ENCODE measurements around the gene ZFR. TPM values are rescaled to one million over a fixed set of nuclear protein-coding genes. Genes with fewer than 3 reads are reported as not detected.

The ZFR gene
- total and polyA plus RNA-seq, 2 experiments from 2014 or later, result 103 to 124 TPM

DNA sequence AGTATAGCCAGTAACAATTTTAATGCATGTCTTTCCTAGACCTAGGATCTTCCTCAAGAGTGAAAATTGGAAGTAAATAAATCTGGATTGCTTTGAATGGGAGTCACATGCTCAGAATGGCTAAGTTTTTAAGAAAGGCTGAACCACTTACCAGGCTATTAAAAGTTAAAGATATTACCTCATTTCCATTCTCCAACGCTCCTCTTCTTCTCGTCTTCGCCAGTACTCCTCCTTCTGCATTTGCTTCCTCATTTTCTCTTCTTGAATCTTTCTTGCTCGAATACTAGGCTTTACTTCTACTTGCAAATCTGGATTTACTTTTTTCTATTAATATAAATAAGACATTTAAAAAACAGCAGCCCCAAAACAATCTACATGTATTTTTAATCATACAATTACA is 49.6 kb downstream of the ZFR start:
- Histone ChIP-seq H3K9me2 (ENCODE audit: insufficient read depth) (no peaks in the 10 kb centered on the region), H4K20me1 (ENCODE audit: insufficient read depth) (no peaks in the 10 kb centered on the region), H3K9ac (no peak overlapping the region), H3K9me3 (ENCODE audit: low read depth) (no peaks in the 10 kb centered on the region), H3K79me2 (ENCODE audit: insufficient read depth) (peaks cover 20% of the 10 kb centered on the region), H3K36me3 (ENCODE audit: low read depth) (peaks cover 66% of the 10 kb centered on the region), H2AFZ (no peak overlapping the region), H3K27ac (no peak overlapping the region), H3K27me3 (replicated peaks; ENCODE audit: insufficient read depth) (no peaks in the 10 kb centered on the region), H3K4me1 (ENCODE audit: insufficient read depth) (peaks cover 15% of the 10 kb centered on the region), H3K4me3 (no peak overlapping the region), H3F3A (ENCODE audit: insufficient read depth) (peaks cover 39% of the 10 kb centered on the region), H3K4me2 (ENCODE audit: unreplicated experiment) (no peak overlapping the region)
- WGBS, 2 experiments (ENCODE audit: low coverage in 1 of 2, low lambda C conversion rate in 2 of 2, missing lambda C conversion rate in 2 of 2), result 83 to 86% methylated on average over 4 of the region's 4 CpGs
- no peak for DNase-seq
- TF ChIP-seq EZH2 (IDR thresholded peaks at IDR 0.05; ENCODE audit: insufficient read depth, poor library complexity, severe bottlenecking) (no peak), EZH2phosphoT487 (IDR thresholded peaks at IDR 0.05; ENCODE audit: insufficient read depth, low read depth) (no peak)
- in situ Hi-C loops (cut with MboI), result no loop called here

DNA sequence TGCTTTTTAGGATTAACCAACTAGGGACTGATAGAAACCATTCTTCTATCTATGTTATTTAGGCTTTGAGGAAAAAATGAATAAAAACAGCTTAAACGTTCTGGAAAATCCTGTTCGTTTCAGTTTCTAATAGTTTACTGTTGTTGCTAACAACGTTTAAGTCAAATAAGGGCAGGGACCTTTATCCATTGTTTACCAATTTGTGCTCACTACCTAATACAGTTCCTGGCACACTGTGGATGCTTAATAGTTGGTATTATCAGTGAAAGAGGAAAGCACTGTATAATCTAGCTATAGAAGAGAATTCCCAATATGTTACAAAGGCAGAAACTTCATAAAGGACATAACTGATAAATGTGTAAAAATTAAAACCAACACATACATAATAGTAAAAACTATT is 52.5 kb downstream of the ZFR start:
- H3K9me2 ChIP-seq (ENCODE audit: insufficient read depth), result no peaks in the 10 kb centered on the region
- H3K4me2 ChIP-seq (ENCODE audit: unreplicated experiment), result no peak overlapping the region
- no peak overlapping the region for H3K9ac ChIP-seq
- WGBS, 2 experiments (ENCODE audit: low coverage in 1 of 2, low lambda C conversion rate in 2 of 2, missing lambda C conversion rate in 2 of 2), result 44 to 56% methylated on average over 3 of the region's 3 CpGs
- H3K9me3 ChIP-seq (ENCODE audit: low read depth), result no peaks in the 10 kb centered on the region
- H3K79me2 ChIP-seq (ENCODE audit: insufficient read depth), result peaks cover 45% of the 10 kb centered on the region
- no peaks in the 10 kb centered on the region for H3K27me3 ChIP-seq (replicated peaks; ENCODE audit: insufficient read depth)
- TF ChIP-seq EZH2 (IDR thresholded peaks at IDR 0.05; ENCODE audit: insufficient read depth, poor library complexity, severe bottlenecking) (no peak), EZH2phosphoT487 (IDR thresholded peaks at IDR 0.05; ENCODE audit: insufficient read depth, low read depth) (no peak)
- peaks cover 57% of the 10 kb centered on the region for H3F3A ChIP-seq (ENCODE audit: insufficient read depth)
- H4K20me1 ChIP-seq (ENCODE audit: insufficient read depth), result no peaks in the 10 kb centered on the region
- H3K27ac ChIP-seq, result peak overlapping the region; percentile 97
- peaks cover 66% of the 10 kb centered on the region for H3K36me3 ChIP-seq (ENCODE audit: low read depth)
- DNase-seq, result peak; percentile 2
- peaks cover 35% of the 10 kb centered on the region for H3K4me1 ChIP-seq (ENCODE audit: insufficient read depth)
- in situ Hi-C loops (cut with MboI), result no loop called here
- no peak overlapping the region for H3K4me3 ChIP-seq
- no peak overlapping the region for H2AFZ ChIP-seq

DNA sequence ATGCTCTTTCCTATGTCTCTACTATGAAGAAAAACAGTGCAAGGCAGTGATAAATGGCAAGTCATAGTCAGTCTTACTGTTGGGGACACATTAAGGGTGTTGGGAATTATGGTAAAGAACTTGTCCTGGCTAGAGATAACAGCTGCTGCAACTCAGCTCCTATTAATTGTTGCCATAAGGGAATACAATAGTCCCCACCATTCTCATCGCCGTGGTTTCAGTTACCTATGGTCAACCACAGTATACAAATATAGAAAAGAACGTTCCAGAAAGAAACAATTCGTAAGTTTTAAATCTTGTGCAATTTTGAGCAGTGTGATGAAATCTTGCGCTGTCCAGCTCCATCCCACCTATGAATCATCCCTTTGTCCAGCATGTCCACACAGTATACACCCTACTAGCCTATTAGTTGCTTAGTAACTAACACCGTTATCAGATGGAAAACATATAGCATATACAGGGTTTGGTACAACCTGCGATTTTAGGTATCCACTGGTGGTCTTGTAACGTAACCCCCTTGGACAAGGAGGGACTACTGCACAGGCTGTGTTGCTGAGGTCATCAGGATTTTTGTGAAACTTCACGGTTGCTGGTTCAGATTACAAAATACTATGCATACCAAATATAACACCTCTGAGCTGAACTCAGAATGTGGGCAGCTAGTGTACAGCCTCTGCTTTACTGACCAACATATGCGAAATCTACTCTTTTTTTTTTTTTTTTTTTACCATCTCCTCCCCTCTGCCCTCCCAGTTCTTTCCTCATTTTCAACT is 53.5 kb downstream of the ZFR start:
- WGBS, 2 experiments (ENCODE audit: low coverage in 1 of 2, low lambda C conversion rate in 2 of 2, missing lambda C conversion rate in 2 of 2), result 55 to 59% methylated on average over 10 of the region's 10 CpGs
- Histone ChIP-seq H3K27me3 (replicated peaks; ENCODE audit: insufficient read depth) (no peaks in the 10 kb centered on the region), H3K9ac (peak overlapping the region; percentile 73), H3K4me1 (ENCODE audit: insufficient read depth) (peaks cover 39% of the 10 kb centered on the region), H3K9me3 (ENCODE audit: low read depth) (no peaks in the 10 kb centered on the region), H3K4me3 (no peak overlapping the region), H3K79me2 (ENCODE audit: insufficient read depth) (peaks cover 52% of the 10 kb centered on the region), H3K36me3 (ENCODE audit: low read depth) (peaks cover 67% of the 10 kb centered on the region), H3F3A (ENCODE audit: insufficient read depth) (peaks cover 58% of the 10 kb centered on the region), H3K4me2 (ENCODE audit: unreplicated experiment) (peak overlapping the region; percentile 54), H3K27ac (peak overlapping the region; percentile 97), H3K9me2 (ENCODE audit: insufficient read depth) (no peaks in the 10 kb centered on the region), H2AFZ (no peak overlapping the region), H4K20me1 (ENCODE audit: insufficient read depth) (no peaks in the 10 kb centered on the region)
- in situ Hi-C loops (cut with MboI), result no loop called here
- no peak for TF ChIP-seq EZH2phosphoT487 (IDR thresholded peaks at IDR 0.05; ENCODE audit: insufficient read depth, low read depth)
- no peak for TF ChIP-seq EZH2 (IDR thresholded peaks at IDR 0.05; ENCODE audit: insufficient read depth, poor library complexity, severe bottlenecking)
- DNase-seq, result peak; percentile 92

DNA sequence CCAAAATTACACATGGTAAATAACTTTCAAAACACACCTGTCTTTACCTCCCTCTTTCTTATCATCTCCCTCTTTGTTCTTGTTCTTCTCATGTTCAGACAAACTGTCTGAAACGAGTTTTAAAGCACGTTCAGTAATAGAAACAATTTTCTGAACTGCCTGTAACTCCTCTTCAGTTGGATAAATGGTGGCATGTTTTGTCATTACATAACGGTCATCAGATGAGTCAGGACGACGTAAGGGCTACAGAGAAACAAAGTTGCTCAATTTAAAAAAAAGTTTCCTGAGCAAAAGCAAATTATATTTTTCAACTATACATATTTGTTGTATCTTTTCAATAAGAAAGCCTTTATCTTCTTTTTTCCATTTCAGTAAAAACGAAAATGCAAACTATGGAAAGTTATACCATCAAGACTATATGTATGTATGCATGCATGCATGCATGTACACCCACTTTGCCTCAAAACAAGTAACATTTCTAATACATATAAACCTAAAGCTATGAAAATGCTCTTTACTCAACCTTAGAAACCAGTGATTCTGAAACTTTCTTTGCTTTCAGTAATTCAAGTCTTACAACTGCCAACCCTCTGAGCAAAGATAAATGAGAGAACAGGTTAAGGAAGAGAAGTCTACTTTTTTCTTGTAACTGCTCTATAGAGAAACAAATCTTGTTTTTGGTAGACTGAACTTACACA is 56.0 kb downstream of the ZFR start:
- Histone ChIP-seq H3K27me3 (replicated peaks; ENCODE audit: insufficient read depth) (no peaks in the 10 kb centered on the region), H4K20me1 (ENCODE audit: insufficient read depth) (no peaks in the 10 kb centered on the region), H3K9me3 (ENCODE audit: low read depth) (no peaks in the 10 kb centered on the region), H3K9ac (peak overlapping the region; percentile 33), H3K4me1 (ENCODE audit: insufficient read depth) (peaks cover 39% of the 10 kb centered on the region), H3K4me2 (ENCODE audit: unreplicated experiment) (peak overlapping the region; percentile 57), H3K79me2 (ENCODE audit: insufficient read depth) (peaks cover 66% of the 10 kb centered on the region), H2AFZ (no peak overlapping the region), H3F3A (ENCODE audit: insufficient read depth) (peaks cover 50% of the 10 kb centered on the region), H3K27ac (peak overlapping the region; percentile 97), H3K4me3 (peak overlapping the region; percentile 26; the same call in 1 of the 2 replicates), H3K36me3 (ENCODE audit: low read depth) (peaks cover 70% of the 10 kb centered on the region), H3K9me2 (ENCODE audit: insufficient read depth) (no peaks in the 10 kb centered on the region)
- WGBS, 2 experiments (ENCODE audit: low coverage in 1 of 2, low lambda C conversion rate in 2 of 2, missing lambda C conversion rate in 2 of 2), result 5 to 11% methylated on average over 6 of the region's 6 CpGs
- in situ Hi-C loops (cut with MboI), result no loop called here
- peak; percentile 86 for DNase-seq
- TF ChIP-seq EZH2phosphoT487 (IDR thresholded peaks at IDR 0.05; ENCODE audit: insufficient read depth, low read depth) (no peak), EZH2 (IDR thresholded peaks at IDR 0.05; ENCODE audit: insufficient read depth, poor library complexity, severe bottlenecking) (no peak)
